HUES48 (cell line): ENCODE results near the gene TCEAL8.
A peak's percentile ranks its signal among the peaks of the same experiment; 100 is the strongest.

Experiments used
- H3K27ac ChIP-seq: one replicate; pipeline ENCODE4 v1.7.0; 2013; ENCODE audit warnings: low read depth, low read length, inconsistent platforms
- H3K27me3 ChIP-seq: 2 replicates; pipeline ENCODE4 v1.6.1; 2013; ENCODE audit warnings: mild to moderate bottlenecking, low read length; ENCODE audit not compliant: control insufficient read depth, insufficient read depth
- H3K36me3 ChIP-seq: 2 replicates; pipeline ENCODE4 v1.6.1; 2013; ENCODE audit warnings: low read length; ENCODE audit not compliant: control insufficient read depth, insufficient read depth
- H3K4me1 ChIP-seq: 2 replicates; pipeline ENCODE4 v1.6.1; 2013; ENCODE audit warnings: mild to moderate bottlenecking, low read length; ENCODE audit not compliant: control insufficient read depth, insufficient read depth
- H3K4me3 ChIP-seq: 2 replicates; pipeline ENCODE4 v1.5.1; 2013; ENCODE audit warnings: mild to moderate bottlenecking, low read depth, low read length
- H3K9ac ChIP-seq: 2 replicates; pipeline ENCODE4 v1.6.1; 2013; ENCODE audit warnings: mild to moderate bottlenecking, low read depth, low read length, moderate library complexity
- H3K9me3 ChIP-seq: 2 replicates; pipeline ENCODE4 v1.6.1; 2013; ENCODE audit warnings: low read length; ENCODE audit not compliant: control insufficient read depth, insufficient read depth

TCEAL8 gene

GRCh38 chrX:103254921-103255493, at the start of gene TCEAL8:
TSS of gene TCEAL8 (minus strand) at chrX:103255155. CDS start at chrX:103253979, 1,176 bp downstream.
- H3K27me3 ChIP-seq: 0 out of 2 replicates have a peak, but pooled peaks cover 7% of the 10 kb centered on the region
- H3K36me3 ChIP-seq: peaks cover 18% of the 10 kb centered on the region
- H3K4me3 ChIP-seq: peak within 1 kb of the TSS; percentile 93
- peak within 1 kb of the TSS; percentile 97 for H3K27ac ChIP-seq
- peak within 1 kb of the TSS; percentile 94 for H3K9ac ChIP-seq
- H3K9me3 ChIP-seq: no peaks in the 10 kb centered on the region
- H3K4me1 ChIP-seq: peaks cover 14% of the 10 kb centered on the region

DNA sequence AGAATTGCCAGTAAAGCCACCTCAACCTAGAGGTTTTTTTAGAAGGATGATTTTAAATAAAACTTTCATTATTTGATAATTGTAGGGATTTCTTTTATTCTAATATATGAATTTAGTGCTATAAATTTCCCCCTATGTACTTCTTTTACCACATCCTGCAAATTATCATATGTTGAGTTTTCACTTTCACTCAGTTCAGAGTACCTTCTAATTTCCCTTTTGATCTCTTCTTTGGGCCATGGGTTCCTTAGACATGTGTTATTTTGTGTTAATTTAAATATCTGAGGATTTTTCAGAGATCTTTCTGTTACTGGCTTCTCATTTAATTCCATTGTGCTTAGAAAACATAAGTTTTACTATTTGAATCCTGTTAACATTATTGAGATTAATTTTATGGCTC, 49.8 kb upstream of the TCEAL8 start:
- no peaks in the 10 kb centered on the region for H3K4me1 ChIP-seq
- peaks cover 13% of the 10 kb centered on the region; the same call in 1 of the 2 replicates for H3K27me3 ChIP-seq
- H3K9me3 ChIP-seq: no peaks in the 10 kb centered on the region
- H3K4me3 ChIP-seq: no peak overlapping the region
- no peak overlapping the region for H3K9ac ChIP-seq
- H3K36me3 ChIP-seq: peaks cover 11% of the 10 kb centered on the region
- no peak overlapping the region for H3K27ac ChIP-seq

DNA sequence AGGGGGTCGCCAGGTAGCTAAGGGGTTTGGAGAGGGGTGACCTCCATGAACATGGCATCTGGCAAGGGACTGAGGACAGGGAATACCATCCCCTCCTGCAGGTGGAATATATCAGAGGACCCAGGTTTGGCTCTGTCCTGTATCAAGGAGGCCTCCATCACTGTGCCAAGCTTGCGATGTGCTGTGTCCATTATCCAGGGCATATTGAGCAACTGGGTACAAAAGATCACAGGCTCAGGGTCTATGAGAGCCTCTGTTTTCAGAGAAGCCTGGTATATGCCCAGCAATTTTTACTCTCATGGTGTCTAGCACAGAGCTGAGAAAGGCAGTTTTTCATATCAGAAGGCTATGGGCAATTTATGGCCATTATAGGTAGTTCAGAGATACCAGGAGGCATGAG, 38.2 kb upstream of the TCEAL8 start:
- peaks cover 50% of the 10 kb centered on the region for H3K27me3 ChIP-seq

DNA sequence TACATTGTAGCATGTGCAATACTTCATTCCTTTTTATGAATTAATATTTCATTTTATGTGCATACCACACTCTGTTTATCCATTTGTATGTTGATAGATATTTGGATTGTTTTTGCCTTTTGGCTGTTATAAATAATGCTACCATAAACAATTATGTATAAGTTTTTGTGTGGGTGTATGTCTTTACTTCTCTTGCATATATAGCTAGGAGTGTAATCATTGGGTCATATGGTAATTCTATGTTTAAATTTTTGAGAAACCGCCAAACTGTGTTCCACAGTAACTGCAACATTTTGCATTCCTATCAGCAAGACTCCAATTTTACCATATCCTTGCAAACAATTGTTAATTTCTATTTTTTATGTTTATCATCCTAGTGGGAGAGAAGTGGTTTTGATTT, 24.7 kb upstream of the TCEAL8 start:
- H3K4me3 ChIP-seq: no peak overlapping the region
- H3K9ac ChIP-seq: no peak overlapping the region
- no peaks in the 10 kb centered on the region for H3K4me1 ChIP-seq

More for the DNA sequence above, 38.2 kb upstream of the TCEAL8 start:
- Histone ChIP-seq H3K4me1 (peaks cover 20% of the 10 kb centered on the region), H3K36me3 (no peaks in the 10 kb centered on the region), H3K27ac (no peak overlapping the region), H3K4me3 (no peak overlapping the region), H3K9me3 (no peaks in the 10 kb centered on the region), H3K9ac (no peak overlapping the region)

DNA sequence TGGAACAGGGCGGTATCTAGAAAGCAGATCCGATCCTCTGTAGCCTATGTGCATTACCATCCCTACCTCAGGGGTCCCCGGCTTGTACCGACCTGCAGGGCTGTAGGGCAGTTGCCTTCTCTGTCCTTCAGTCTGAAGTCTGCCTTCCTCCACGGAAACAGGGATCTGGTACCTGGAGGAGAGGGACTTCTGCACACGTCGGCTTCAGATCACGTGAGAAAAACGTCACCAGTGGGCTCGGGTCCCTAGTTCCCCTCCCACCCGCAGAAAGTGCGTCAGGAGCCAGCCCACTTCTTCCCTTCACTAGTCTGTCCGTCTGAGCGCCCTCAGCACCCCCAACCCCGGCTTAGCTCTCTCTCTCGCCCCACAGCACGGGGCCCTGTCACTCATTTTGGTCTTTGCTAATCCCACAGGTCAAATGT, 21.6 kb upstream of the TCEAL8 start, which contains the start of gene TCEAL5:
Gene TCEAL5, minus strand, starts transcription at position 170 of the 422 bp plus-strand sequence. CDS start 2,187 bp downstream, outside the sequence.
- Histone ChIP-seq H3K9me3 (peaks cover under 1% of the 10 kb centered on the region; the same call in 1 of the 2 replicates), H3K9ac (no peak within 1 kb of the TSS), H3K4me1 (no peaks in the 10 kb centered on the region), H3K27ac (no peak within 1 kb of the TSS), H3K36me3 (no peaks in the 10 kb centered on the region), H3K4me3 (no peak within 1 kb of the TSS), H3K27me3 (peaks cover 23% of the 10 kb centered on the region)

More for the DNA sequence above, 24.7 kb upstream of the TCEAL8 start:
- Histone ChIP-seq H3K36me3 (no peaks in the 10 kb centered on the region), H3K27me3 (peaks cover 19% of the 10 kb centered on the region), H3K9me3 (peaks cover 11% of the 10 kb centered on the region), H3K27ac (no peak overlapping the region)

DNA sequence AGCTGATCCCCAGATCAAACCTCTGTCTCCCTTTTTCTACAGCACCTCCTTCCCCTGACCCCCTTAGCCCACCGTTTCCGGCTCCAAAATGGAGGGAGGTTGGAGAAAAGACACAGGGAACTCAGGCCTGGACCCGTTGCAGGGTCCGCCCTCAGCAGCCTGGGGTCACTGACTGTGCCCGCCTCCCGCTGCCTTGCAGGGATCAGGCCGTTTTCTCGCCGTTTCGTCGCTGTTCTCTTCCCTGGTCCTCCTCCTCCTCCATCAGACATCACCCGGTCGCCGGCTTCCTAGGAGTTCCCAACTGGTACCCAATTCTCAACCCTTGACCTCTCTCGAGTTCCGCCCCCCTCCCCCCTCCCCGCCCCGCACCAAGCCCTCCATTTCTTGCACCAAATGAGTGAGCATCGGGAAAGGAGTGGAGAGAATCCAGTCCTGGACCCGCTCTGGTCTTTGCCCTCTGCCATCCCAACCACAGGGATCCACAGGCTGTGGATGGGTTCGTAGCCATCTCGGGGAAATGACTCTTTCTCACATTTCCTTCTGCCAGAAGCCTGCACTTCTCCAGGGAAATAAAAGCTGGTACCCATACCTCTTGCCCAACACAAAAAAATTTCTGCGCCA, 21.1 kb upstream of the TCEAL8 start:
- peaks cover 23% of the 10 kb centered on the region for H3K27me3 ChIP-seq
- H3K27ac ChIP-seq: no peak overlapping the region
- H3K4me1 ChIP-seq: no peaks in the 10 kb centered on the region
- H3K9me3 ChIP-seq: no peaks in the 10 kb centered on the region
- H3K36me3 ChIP-seq: no peaks in the 10 kb centered on the region
- H3K4me3 ChIP-seq: no peak overlapping the region
- H3K9ac ChIP-seq: no peak overlapping the region

- Histone ChIP-seq H3K27ac (no peak overlapping the region), H3K27me3 (peaks cover 25% of the 10 kb centered on the region), H3K9ac (no peak overlapping the region), H3K4me1 (no peaks in the 10 kb centered on the region), H3K4me3 (no peak overlapping the region), H3K9me3 (no peaks in the 10 kb centered on the region), H3K36me3 (no peaks in the 10 kb centered on the region)
These were observed 19.3 kb upstream of the TCEAL8 start for GRCh38 chrX:103274284-103274683.

- Histone ChIP-seq H3K36me3 (peaks cover 6% of the 10 kb centered on the region), H3K9me3 (no peaks in the 10 kb centered on the region), H3K27me3 (peaks cover 11% of the 10 kb centered on the region; the same call in 1 of the 2 replicates), H3K27ac (no peak overlapping the region), H3K4me3 (no peak overlapping the region), H3K4me1 (peaks cover 11% of the 10 kb centered on the region), H3K9ac (no peak overlapping the region)
These were observed 3.3 kb upstream of the TCEAL8 start for GRCh38 chrX:103258275-103258674.

DNA sequence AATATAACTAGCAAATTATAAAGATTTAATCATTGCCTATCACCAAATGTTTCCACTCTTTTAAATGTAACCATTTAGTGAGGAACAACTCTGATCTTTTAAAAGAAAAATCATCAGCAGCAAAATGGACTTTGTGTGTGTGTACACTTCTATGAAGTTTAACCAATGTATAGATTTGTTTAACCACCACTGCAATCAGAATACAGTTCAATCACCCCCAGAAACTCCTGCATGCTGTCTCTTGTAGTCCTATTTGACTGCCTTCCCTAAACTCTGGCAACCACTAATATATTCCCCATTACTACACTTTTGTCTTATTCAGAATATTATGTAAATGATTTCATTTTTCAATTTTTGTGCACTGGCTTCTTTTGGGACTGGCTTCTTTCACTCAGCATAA, 1.7 kb upstream of the TCEAL8 start:
- Histone ChIP-seq H3K9ac (no peak overlapping the region), H3K4me1 (peaks cover 14% of the 10 kb centered on the region), H3K36me3 (peaks cover 18% of the 10 kb centered on the region), H3K27ac (no peak overlapping the region), H3K27me3 (peaks cover 11% of the 10 kb centered on the region; the same call in 1 of the 2 replicates), H3K9me3 (no peaks in the 10 kb centered on the region), H3K4me3 (no peak overlapping the region)

DNA sequence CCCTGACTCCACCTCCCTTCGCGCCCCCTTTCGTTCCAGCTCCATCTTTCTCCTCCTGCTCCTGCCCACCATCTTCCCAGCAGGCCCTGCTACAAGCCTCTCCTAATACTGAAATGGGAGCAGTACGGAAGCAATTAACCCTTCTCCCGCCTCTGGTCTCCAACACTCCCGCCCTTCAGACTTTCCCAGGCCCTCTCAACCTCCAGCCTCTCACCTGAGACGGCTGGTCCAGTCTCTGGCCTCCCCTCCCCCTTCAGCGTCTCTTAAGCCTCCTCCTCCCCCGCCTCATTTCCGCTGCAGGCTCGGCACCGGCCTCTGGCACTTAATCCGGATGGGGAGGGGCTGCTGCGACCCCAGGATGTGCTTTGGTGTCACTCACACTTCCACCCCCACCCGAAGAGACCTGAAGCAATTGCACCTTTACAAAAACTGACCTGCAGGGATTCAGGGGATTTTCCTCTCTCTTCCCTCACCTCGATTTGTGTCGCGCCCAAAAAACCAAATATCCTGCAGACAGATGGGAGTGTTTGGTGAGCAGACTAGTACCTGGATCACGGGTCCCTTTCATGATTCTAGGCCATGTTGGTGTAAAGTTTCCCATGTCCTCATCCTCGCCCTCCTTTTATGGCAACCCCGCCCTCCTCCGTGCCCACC, 657 bp downstream of the TCEAL8 start:
- H3K27ac ChIP-seq: peak overlapping the region; percentile 97
- peak overlapping the region; percentile 94 for H3K9ac ChIP-seq
- H3K9me3 ChIP-seq: no peaks in the 10 kb centered on the region
- peaks cover 18% of the 10 kb centered on the region for H3K36me3 ChIP-seq
- H3K4me1 ChIP-seq: peaks cover 14% of the 10 kb centered on the region
- 0 out of 2 replicates have a peak, but pooled peaks cover 7% of the 10 kb centered on the region for H3K27me3 ChIP-seq
- peak overlapping the region; percentile 93 for H3K4me3 ChIP-seq

DNA sequence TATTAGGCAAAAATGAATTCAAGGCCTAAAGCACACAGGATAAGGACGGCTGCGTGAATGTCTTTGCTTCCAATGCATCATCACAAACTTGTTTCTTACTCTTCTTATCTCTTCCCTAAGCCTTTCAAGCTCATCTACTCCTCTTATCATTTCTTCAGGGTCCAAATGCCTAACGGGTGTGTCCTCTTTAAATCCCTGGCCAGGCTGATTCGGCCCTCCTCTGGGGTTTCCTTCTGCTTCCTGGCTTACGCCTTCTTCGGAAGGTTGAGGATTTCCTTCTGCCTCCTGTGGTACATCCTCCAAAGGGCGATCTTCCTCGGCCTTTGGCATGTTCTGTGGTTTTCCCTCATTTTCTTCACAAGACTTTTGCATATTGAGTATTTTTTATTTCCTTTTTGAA, 1.3 kb downstream of the TCEAL8 start:
- no peaks in the 10 kb centered on the region for H3K9me3 ChIP-seq
- peak overlapping the region; percentile 97 for H3K27ac ChIP-seq

More for the DNA sequence above, 1.3 kb downstream of the TCEAL8 start:
- Histone ChIP-seq H3K27me3 (0 out of 2 replicates have a peak, but pooled peaks cover 4% of the 10 kb centered on the region), H3K4me3 (peak overlapping the region; percentile 93), H3K36me3 (peaks cover 18% of the 10 kb centered on the region), H3K9ac (peak overlapping the region; percentile 94), H3K4me1 (peaks cover 14% of the 10 kb centered on the region)
